Measurements from ENCODE around the gene PCDH11Y.
"Not testable (repeated sequence)": the region's sequence is repeated elsewhere in the genome, so short reads cannot be mapped to it uniquely, and the experiment has no call there.

The PCDH11Y gene, protein sequence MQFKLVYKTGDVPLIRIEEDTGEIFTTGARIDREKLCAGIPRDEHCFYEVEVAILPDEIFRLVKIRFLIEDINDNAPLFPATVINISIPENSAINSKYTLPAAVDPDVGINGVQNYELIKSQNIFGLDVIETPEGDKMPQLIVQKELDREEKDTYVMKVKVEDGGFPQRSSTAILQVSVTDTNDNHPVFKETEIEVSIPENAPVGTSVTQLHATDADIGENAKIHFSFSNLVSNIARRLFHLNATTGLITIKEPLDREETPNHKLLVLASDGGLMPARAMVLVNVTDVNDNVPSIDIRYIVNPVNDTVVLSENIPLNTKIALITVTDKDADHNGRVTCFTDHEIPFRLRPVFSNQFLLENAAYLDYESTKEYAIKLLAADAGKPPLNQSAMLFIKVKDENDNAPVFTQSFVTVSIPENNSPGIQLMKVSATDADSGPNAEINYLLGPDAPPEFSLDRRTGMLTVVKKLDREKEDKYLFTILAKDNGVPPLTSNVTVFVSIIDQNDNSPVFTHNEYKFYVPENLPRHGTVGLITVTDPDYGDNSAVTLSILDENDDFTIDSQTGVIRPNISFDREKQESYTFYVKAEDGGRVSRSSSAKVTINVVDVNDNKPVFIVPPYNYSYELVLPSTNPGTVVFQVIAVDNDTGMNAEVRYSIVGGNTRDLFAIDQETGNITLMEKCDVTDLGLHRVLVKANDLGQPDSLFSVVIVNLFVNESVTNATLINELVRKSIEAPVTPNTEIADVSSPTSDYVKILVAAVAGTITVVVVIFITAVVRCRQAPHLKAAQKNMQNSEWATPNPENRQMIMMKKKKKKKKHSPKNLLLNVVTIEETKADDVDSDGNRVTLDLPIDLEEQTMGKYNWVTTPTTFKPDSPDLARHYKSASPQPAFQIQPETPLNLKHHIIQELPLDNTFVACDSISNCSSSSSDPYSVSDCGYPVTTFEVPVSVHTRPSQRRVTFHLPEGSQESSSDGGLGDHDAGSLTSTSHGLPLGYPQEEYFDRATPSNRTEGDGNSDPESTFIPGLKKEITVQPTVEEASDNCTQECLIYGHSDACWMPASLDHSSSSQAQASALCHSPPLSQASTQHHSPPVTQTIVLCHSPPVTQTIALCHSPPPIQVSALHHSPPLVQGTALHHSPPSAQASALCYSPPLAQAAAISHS (N-terminal part only)

DNA sequence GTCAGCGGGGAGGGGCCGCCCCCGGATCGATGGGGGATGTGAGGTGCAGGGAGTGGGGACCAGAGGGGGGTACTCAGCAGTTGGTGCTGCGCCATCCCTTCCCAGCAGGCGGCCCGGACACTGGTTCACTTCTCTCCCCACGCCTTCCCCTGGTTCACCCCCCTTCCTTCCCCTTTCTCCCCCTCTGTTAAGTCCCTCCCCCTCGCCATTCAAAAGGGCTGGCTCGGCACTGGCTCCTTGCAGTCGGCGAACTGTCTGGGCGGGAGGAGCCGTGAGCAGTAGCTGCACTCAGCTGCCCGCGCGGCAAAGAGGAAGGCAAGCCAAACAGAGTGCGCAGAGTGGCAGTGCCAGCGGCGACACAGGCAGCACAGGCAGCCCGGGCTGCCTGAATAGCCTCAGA lies at the start of gene PCDH11Y:
PCDH11Y (plus strand) TSS at position 240 of the 400 bp plus-strand sequence. CDS start 56,804 bp downstream, outside the sequence.
- not testable (repeated sequence) for DNase-seq

DNA sequence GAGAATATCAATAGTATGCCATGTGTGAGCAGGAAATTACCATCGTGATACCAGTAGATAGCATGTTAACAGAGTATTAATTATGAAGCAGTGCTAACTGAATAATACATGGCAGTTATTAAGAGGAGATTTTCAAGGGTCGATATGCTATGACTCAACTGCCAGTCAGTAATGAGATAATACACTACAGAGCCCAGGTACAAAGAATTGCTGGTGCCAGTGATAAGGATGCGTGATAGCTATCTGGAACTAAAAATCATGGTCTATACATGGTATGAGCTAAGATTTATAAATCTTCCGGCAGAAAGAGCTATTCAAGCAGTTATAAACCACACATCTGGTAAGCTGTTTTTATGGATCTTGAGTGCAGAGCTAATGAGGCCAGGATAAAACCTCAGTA lies 32.2 kb upstream of the PCDH11Y start:
- DNase-seq = not testable (repeated sequence)

DNA sequence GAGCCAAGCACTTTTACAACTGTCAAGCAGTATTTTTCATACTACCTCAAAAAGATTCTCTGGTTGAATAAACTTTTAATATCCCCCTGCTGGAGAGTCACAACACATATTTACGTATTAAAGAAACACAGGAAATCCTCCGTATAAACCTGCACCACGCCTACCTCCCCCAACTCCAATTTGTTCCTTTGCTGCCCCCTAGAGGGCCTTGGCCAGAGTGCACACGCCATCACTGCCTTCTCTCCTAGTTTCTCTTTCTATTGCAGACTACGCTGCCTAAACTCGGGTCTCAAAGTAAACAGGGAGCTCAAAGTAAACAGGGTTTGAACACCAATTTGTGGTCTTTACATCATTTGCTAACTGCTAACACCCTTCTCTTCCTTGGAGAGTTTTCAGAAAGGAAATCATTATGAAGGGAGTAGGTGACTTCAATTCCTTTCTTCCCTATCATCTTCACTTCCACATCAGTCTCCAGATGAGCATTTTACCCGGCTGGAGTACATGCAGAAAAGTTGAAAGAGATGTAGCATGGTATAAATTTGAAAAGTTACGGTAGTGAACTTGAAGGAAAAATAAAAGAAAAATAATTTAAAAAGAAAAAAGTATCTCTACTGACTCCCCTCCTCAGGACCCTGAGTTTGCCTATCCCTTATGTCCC lies 8.2 kb upstream of the PCDH11Y start:
- not testable (repeated sequence) for DNase-seq

DNA sequence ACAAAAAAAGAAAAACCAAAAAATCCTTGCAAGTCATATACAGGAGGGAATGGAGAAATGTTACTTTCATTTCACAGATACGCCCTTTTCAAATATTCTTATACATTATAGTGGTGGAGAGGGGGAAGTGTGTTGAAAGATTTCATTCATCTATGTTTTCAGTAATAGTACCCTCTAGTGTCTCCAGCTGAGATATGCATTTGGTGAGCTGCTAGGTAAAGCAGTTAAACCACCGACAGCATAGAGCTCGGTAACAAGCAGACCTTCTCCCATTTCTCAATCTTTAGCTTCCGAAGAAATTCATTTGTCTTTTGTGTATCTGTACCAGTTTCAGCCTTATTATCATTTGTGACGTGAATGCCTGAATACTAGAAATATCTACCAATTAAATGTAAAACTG lies 5.2 kb upstream of the PCDH11Y start:
- not testable (repeated sequence) for DNase-seq

DNA sequence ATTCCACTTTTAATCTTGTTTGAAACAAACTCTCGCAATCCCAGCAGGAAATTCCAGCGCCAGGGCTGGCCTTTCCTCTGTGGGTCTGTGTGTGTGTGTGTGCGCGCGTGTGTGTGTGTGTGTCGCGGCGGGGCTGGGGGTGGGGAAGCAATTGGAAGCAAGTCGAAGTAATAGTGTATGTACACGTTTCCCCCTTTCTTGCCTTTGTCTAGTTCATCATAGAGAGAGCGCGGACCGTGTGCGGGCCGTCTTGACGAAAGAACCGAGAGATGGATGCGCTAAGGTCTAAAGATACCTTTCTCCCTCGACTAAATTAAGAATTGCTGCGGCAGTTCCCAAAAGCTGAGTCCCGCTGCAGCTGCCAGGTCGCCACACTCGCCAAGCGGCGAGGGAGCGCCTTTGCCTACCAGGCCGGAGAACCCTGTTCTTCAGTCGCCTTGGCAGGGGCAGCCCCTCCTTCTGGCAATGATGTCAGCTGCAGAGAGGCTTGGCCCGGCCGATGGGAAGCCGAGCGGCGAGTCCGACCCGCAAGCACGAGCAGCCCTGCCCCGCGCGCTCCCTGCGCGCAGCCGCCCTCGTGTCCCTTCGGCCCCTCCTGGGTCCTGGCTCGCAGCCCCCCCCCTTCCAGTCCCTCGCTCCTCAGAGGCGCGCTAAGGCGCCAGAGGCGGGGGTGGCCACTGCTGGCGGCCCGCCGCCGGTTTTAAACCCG lies 2.5 kb downstream of the PCDH11Y start:
- not testable (repeated sequence) for DNase-seq

DNA sequence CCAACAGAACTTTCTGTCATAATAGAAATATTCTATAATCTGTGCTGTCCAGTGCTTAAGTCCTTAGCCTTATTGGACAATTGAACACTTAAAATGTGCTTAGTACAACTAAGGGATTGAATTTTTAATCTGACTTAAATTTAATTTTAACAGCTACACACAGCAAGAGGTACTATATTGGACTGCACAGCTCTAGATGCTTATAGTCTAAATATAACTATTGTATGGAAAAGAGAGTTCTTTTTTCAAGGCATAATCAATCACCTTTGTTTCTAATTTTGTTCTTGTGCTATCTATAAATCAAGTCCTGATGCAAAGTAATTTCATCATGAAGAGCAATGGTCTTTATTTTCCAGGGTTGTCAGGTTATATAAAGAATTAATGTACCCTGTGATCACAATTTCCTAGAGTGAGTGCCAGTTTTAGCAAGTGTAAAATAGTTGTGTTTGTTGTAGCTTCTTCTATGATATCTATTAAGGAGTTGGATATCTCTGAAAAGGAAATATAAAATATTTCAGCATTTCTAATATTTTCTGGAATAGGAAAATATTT lies 39.0 kb downstream of the PCDH11Y start:
- DNase-seq = not testable (repeated sequence)

DNA sequence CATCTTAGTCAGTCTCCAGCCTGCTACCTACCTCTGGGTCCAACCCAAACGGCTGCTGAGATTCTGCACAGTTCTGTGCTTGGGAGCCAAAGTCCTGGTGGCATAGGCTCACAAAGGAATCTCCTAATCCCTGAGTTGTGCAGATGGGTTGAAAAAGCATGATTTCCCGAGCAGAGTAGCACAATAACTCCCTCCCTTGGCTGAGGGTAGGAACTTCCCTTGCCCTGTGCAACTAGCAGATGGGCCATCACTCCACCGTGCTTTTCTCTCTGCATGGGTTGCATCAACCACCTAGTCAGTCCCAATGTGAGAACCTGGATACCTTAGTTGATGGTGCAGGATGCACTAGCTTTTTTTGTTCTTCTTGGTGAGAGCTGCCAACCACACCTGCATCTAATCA lies 82.9 kb downstream of the PCDH11Y start:
- not testable (repeated sequence) for DNase-seq

DNA sequence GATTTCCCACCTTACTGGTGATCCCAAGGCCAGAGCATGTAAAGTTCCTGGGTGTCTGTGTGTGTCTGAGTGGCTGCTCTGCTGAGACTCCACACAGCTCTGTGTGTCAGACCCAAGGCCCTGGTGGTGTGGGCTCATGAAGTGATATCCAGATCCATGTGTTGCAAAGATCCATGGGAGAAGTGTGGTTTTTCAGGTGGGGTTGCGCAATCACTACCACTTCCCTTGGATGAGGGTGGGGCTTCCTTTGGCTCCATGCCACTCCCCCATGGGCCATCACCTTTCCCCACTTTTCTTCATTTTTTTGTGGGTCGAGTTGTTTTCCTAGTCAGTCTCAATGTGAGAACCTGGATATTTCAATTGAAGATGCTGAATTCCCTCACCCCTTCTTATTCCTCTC lies 182.9 kb downstream of the PCDH11Y start:
- not testable (repeated sequence) for DNase-seq

DNA sequence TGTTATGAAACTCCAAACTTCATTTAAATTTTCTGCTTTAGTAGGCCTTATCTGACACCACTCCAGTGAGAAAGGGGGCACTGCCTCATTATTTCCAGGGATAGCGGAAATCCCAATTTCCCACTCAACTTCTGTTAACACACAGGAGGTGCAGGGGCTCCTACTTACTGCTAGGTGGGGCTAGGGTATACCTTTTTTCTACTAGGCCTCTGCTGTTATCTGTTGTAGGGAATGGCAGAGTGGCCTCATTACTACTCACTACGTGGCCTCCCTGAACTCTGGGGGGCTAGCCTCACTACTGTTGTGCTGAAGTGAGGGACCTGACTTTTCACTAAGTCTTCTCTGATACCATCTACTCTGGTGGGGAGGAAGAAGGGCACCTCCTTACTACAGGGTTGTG lies 215.0 kb downstream of the PCDH11Y start:
- DNase-seq = not testable (repeated sequence)

DNA sequence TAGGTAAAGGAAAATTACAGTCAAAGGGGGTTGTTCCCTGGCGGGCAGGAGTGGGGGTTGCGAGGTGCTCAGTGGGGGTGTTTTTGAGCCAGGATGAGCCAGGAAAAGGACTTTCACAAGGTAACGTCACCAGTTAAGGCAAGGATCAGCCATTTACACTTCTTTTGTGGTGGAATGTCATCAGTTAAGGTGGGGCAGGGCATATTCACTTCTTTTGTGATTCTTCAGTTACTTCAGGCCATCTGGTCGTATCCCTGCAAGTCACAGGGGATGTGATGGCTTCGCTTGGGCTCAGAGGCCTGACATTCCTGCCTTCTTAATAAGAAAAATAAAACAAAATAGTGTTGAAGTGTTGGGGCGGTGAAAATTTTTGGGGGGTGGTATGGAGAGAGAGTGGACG lies 324.8 kb downstream of the PCDH11Y start:
- DNase-seq = not testable (repeated sequence)

DNA sequence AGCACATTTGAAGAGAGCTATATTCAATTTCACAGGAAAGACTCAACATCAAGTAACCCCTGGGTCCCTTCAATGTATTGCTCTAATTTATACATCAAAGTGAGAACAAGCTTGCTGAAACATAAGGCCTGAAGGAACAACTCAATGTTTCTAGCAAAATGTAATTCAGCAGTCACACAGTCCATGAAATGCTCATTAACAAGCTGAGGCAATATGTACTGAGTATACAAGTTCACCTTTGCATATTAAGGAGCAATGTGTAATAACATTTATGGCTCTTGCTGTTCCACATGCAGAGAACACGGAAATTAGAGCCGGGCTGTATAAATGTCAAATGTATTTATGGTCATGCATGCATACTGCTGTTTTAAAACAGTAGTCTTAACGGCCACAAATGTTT lies 342.1 kb downstream of the PCDH11Y start:
- DNase-seq = not testable (repeated sequence)

DNA sequence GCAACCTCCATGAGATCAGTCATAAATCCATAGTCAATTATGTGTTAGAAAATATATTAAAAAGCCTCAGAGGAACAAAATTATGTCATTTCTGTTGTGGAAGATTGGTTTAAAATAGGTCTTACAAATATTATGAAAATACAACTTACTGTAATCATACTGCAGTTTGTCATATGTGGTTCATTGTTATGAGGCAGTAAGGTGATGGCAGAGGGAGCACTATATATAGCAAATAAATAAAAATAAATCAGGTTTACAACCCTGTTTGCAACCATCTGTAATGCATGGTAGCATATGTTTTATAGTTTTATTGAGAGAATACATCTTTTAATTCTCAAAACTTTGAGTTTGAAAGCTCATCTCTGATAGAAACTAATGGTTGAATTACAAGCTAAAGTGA lies 543.6 kb downstream of the PCDH11Y start:
- DNase-seq = not testable (repeated sequence)

DNA sequence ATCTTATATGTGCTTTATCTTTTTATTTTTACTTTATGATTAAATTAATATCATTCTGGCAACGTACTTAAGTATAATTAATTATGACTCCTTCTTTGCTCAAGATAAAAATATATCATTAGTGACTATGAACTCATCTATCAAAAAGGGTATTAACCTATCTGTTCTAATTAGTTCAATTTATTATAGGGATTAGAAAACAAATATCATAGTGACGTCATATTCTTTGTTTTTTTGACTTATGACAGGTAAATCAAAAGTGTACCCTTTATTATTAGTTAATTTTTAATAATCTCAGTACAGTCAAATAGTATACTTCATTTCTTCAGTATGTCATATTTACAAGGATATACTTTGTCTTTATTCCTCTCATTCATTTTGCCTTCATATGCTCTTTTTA lies 638.5 kb downstream of the PCDH11Y start:
- not testable (repeated sequence) for DNase-seq

DNA sequence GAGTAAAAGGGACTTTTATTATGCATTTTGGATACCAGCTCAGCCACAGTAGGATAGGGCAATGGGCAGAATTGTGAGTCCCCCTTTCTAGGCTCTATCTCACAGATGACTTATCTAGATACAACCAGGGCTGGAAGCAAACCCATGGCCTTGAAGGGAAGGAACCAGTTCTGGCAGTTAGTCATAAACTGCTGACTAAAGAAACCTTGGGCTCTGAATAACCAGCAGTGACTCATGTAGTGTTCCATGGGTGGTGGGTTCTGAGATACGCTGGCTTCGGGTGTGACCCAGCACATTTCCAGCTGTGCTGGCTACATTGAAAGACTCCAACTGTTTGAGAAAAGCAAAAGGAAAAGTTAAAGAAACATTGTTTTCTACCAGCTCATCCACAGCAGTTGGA lies 679.2 kb downstream of the PCDH11Y start:
- not testable (repeated sequence) for DNase-seq

DNA sequence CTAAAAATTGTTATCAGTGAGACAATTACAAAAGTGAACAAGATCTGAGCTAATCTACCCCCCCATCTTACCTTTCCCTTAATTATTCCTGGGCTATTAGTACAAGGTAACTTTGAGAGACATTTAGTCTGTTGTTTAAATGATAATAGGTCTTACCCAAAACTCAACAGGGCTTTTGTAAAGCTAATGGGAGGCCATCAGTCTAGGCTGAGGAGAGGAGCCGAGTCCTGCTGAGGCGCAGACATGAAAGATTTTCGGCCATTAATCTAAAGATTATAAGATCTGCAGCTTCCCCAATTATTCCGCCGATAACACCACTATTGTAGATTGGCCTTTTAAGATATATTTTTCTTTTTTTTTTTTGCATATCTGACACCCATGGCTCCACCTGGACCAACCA lies 708.6 kb downstream of the PCDH11Y start:
- DNase-seq = not testable (repeated sequence)

DNA sequence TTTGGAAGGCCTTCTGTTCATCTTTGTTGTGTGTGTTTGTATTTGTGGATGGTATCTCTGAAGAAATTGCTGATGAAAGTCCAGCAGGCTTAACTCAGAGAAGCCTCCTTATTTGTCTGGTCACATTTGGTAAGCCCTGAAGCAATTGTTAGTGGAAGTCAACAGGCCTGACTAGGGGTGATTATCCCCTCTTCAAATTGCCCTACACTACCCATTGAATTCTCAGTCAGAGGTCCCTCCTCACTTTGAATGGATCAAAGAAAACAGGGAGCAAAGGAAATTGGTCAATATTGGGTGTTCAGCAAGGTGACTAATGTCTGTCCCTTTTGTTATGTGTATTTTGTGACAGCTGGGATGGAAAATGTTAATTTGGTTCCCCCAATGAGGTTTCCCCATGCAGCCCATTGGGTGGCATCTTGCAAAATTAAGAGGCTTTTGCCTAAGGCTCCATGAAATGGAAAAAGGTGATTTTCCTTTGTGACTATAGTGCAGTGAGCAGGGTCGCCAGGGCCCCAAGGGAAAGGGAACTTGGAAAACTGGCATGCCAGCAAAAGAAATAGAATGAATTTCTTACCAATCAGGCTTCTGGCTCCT lies 709.8 kb downstream of the PCDH11Y start:
- DNase-seq = not testable (repeated sequence)

DNA sequence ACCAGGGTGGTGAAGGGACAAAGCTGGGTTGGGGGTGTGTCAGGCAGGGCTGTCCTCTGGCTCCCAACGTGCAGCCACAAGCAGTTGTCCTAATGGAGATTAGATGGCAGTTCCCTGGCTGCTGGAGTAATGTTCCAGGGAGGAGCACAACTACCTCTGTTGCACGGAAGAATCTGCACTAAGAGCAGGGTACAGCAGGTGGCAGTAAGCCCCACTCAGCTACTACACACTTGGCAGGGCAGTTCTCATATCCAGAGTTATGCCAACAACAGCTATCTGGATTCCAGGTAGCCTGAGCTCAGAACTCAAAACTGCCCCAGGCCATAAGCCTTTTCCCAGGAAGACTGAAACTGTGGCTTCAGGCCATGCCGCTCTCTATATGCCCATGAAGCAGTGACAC lies 761.3 kb downstream of the PCDH11Y start:
- DNase-seq = not testable (repeated sequence)

DNA sequence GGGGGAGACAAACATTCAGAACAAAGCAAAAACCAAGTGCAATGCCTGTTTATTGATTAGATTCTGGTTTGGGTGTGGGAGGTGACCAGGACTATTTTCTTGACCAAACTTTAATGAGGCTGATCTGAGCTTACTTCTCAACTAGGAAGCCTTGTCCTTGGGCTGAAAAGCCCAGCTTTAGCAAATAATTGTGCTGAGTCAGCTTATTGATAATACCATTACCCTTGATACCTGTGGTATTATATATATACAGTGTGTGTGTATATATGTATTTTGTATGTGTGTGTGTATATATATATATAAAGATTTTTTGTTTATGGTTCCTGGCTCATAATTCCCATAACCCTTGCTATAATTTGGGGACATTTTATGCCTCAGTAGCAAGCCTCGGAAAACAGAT lies 776.4 kb downstream of the PCDH11Y start:
- not testable (repeated sequence) for DNase-seq

Data from activated naive CD4-positive, alpha-beta T cell (primary cell).